ENCODE measurements around the gene WDR6. TPM values are rescaled to one million over a fixed set of nuclear protein-coding genes. Genes with fewer than 3 reads are reported as not detected.

WDR6 gene
- total and polyA plus RNA-seq, 4 experiments from 2014 or later, result 105 to 295 (median 215) TPM

- H3K27me3 ChIP-seq (ENCODE audit: insufficient read depth, low read length), result no peaks in the 10 kb centered on the region
- H3K27me3 Mint-ChIP-seq, result no peaks in the 10 kb centered on the region
- H3K36me3 ChIP-seq (ENCODE audit: insufficient read depth, low read length), result peaks cover 2% of the 10 kb centered on the region
- peaks cover 3 to 31% of the 10 kb centered on the region in 2 donors for H3K36me3 Mint-ChIP-seq
- peak overlapping the region; percentile 62 to 95 (median 85) for H3K4me3 Mint-ChIP-seq
- CTCF ChIA-PET (ENCODE audit: partially characterized antibody), result interaction anchor here (0.8 to 9.0 kb wide), 7 partner anchors 9 to 232 kb away, joined by 3 to 216 read pairs (median 6); partner anchors contain the start of genes DALRD3, NDUFAF3, QRICH1 and WDR6
- peaks cover 45% of the 10 kb centered on the region for H3K4me1 ChIP-seq (ENCODE audit: insufficient read depth, low read length)
- POLR2A ChIA-PET (ENCODE audit: partially characterized antibody), result interaction anchor here (0.9 to 15.0 kb wide), 6 partner anchors 7 to 129 kb away, joined by 3 to 377 read pairs (median 9); partner anchors contain the start of genes DALRD3, IMPDH2, NDUFAF3 and QRICH1
- intact Hi-C loops (cut with micrococcal nuclease), result no loop called here
- peaks cover 0 to 2% (median 0%) of the 10 kb centered on the region in 8 donors for H3K9me3 Mint-ChIP-seq
- peaks cover 29 to 60% (median 44%) of the 10 kb centered on the region in 4 donors for H3K4me1 Mint-ChIP-seq
- peak overlapping the region; percentile 68 to 94 (median 82) for H3K27ac Mint-ChIP-seq
- no peak overlapping the region for H3K4me3 ChIP-seq (ENCODE audit: low read length in 2 of 2)
- H3K27ac ChIP-seq (ENCODE audit: low read depth, low read length), result peak overlapping the region; percentile 65
- DNase-seq, result no peak
- H3K9me3 ChIP-seq (ENCODE audit: control insufficient read depth in 1 of 2, low read length in 2 of 2), result no peaks in the 10 kb centered on the region
Observed at GRCh38 chr3:48991851-48992545, 15.2 kb upstream of the WDR6 start.

GRCh38 chr3:48993834-48994233, 13.4 kb upstream of the WDR6 start:
- Mint-ChIP-seq H3K27me3 (no peaks in the 10 kb centered on the region), H3K4me1 (peaks cover 24 to 52% (median 37%) of the 10 kb centered on the region in 4 donors), H3K4me3 (no peak overlapping the region), H3K9me3 (peaks cover 0 to 2% (median 0%) of the 10 kb centered on the region in 8 donors), H3K36me3 (peaks cover 3 to 29% of the 10 kb centered on the region in 2 donors), H3K27ac (peak overlapping the region in 2 of 7 donors; percentile 44 to 60)
- intact Hi-C loops (cut with micrococcal nuclease), result no loop called here
- Histone ChIP-seq H3K27me3 (ENCODE audit: insufficient read depth, low read length) (no peaks in the 10 kb centered on the region), H3K4me3 (ENCODE audit: low read length in 2 of 2) (no peak overlapping the region), H3K4me1 (ENCODE audit: insufficient read depth, low read length) (peaks cover 34% of the 10 kb centered on the region), H3K27ac (ENCODE audit: low read depth, low read length) (no peak overlapping the region), H3K36me3 (ENCODE audit: insufficient read depth, low read length) (peaks cover 4% of the 10 kb centered on the region), H3K9me3 (ENCODE audit: control insufficient read depth in 1 of 2, low read length in 2 of 2) (no peaks in the 10 kb centered on the region)
- no peak for DNase-seq
- POLR2A ChIA-PET (ENCODE audit: partially characterized antibody), result interaction anchor here (9.2 to 15.0 kb wide), 2 partner anchors 13 to 27 kb away, joined by 191 to 377 read pairs; partner anchors contain the start of genes DALRD3, IMPDH2, NDUFAF3 and WDR6
- CTCF ChIA-PET (ENCODE audit: partially characterized antibody), result interaction anchor here (3.7 kb wide), 1 partner anchor 14 kb away, joined by 13 read pairs; the partner anchor contains the start of gene WDR6

DNA sequence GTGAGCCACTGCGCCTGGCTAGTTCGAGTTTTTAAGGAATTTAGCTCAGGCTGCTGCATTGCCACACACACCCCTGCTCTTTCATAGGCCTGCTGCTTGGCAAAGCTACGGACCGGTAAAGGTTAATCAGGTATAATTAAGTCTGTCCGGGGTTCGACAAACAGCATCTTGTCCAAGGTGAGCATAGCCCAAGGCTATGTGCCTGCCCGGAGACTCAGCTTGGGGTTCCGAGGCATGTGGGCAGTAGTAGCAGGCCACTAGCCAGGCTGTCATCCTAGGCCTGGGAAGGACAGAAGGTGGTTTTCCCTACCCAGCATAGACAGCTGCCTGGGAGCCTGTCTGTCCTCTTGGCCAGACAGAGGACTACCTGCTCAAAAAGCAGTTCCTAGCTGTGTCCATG, 10.6 kb upstream of the WDR6 start:
- CTCF ChIA-PET (ENCODE audit: partially characterized antibody), result interaction anchor here (0.7 to 4.1 kb wide), 4 partner anchors 9 to 209 kb away, joined by 3 to 14 read pairs (median 10); partner anchors contain the start of genes NDUFAF3 and WDR6
- intact Hi-C loops (cut with micrococcal nuclease), result no loop called here
- Histone ChIP-seq H3K4me3 (ENCODE audit: low read length in 2 of 2) (no peak overlapping the region), H3K9me3 (ENCODE audit: control insufficient read depth in 1 of 2, low read length in 2 of 2) (no peaks in the 10 kb centered on the region), H3K4me1 (ENCODE audit: insufficient read depth, low read length) (peaks cover 16% of the 10 kb centered on the region), H3K27me3 (ENCODE audit: insufficient read depth, low read length) (no peaks in the 10 kb centered on the region), H3K27ac (ENCODE audit: low read depth, low read length) (no peak overlapping the region), H3K36me3 (ENCODE audit: insufficient read depth, low read length) (peaks cover 4% of the 10 kb centered on the region)
- Mint-ChIP-seq H3K36me3 (peaks cover 3 to 24% of the 10 kb centered on the region in 2 donors), H3K4me1 (peaks cover 11 to 29% (median 20%) of the 10 kb centered on the region in 4 donors), H3K4me3 (no peak overlapping the region), H3K27me3 (no peaks in the 10 kb centered on the region), H3K27ac (no peak overlapping the region), H3K9me3 (peaks cover 0 to 2% (median 0%) of the 10 kb centered on the region in 8 donors)
- POLR2A ChIA-PET (ENCODE audit: partially characterized antibody), result interaction anchor here (1.1 to 15.0 kb wide), 4 partner anchors 9 to 97 kb away, joined by 3 to 377 read pairs (median 9); partner anchors contain the start of genes DALRD3, IMPDH2, NDUFAF3 and QRICH1
- DNase-seq, result no peak

- no peak overlapping the region for H3K4me3 Mint-ChIP-seq
- ChIA-PET POLR2A (ENCODE audit: partially characterized antibody) (interaction anchor here (1.1 to 15.0 kb wide), 5 partner anchors 8 to 97 kb away, joined by 3 to 377 read pairs (median 8); partner anchors contain the start of genes DALRD3, IMPDH2, NDUFAF3 and QRICH1), CTCF (ENCODE audit: partially characterized antibody) (interaction anchor here (1.7 to 4.1 kb wide), 3 partner anchors 9 to 25 kb away, joined by 6 to 14 read pairs (median 13); partner anchors contain the start of genes NDUFAF3 and WDR6)
- Histone ChIP-seq H3K9me3 (ENCODE audit: control insufficient read depth in 1 of 2, low read length in 2 of 2) (no peaks in the 10 kb centered on the region), H3K36me3 (ENCODE audit: insufficient read depth, low read length) (peaks cover 4% of the 10 kb centered on the region), H3K27me3 (ENCODE audit: insufficient read depth, low read length) (no peaks in the 10 kb centered on the region), H3K4me3 (ENCODE audit: low read length in 2 of 2) (no peak overlapping the region), H3K4me1 (ENCODE audit: insufficient read depth, low read length) (peaks cover 11% of the 10 kb centered on the region), H3K27ac (ENCODE audit: low read depth, low read length) (no peak overlapping the region)
- peaks cover 0 to 2% (median 0%) of the 10 kb centered on the region in 8 donors for H3K9me3 Mint-ChIP-seq
- H3K27ac Mint-ChIP-seq, result peak overlapping the region in 1 of 7 donors; percentile 9
- H3K36me3 Mint-ChIP-seq, result peaks cover 3 to 19% of the 10 kb centered on the region in 2 donors
- no peak for DNase-seq
- intact Hi-C loops (cut with micrococcal nuclease), result no loop called here
- H3K4me1 Mint-ChIP-seq, result peaks cover 6 to 24% (median 15%) of the 10 kb centered on the region in 4 donors
- no peaks in the 10 kb centered on the region for H3K27me3 Mint-ChIP-seq
Observed at GRCh38 chr3:48997102-48997635, 10.0 kb upstream of the WDR6 start.

DNA sequence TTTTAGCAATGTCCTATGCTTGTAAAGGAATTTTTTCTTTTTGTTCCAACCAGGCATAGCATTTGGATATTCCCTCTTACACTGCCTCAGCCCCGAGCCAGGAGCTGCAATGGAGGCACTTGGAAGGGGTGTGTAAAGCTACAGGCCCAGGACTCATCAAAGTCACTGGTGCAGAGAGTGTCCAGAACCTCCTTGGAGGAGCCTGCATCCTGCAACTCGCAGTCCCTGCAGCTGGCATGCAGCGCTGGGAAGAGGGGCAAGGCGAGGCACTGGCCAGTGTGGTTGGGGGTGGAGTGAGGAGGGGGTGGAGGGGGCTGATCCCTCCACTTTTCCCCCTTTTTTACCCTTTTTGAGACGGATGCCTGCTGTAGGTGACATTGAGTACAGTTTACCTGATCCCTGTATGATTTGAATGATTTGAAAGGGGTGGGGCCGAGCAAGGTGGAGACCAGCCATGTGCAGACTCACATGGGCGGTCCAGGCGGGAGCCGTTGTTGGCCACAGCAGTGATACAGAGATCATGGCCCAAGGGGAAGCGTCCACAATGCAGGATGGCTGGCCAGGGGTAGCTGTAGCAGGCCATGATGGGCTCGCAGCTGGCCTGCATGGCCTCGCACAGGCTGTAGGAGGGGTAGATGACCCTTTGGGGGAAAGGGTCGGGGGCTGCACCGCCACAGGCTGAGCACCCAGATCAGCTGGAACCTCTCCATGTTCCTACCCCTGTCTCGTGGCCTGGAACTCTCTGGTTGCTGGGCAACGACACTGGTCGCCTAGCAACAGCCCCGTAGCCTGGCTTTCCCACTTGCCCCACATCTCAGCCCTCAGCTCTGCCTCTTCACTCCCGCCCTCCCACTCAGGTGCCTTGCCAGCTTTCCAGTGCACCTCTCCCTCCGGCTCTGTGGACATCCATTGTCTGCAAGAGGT, 9.2 kb upstream of the WDR6 start:
- no peak overlapping the region for H3K4me3 Mint-ChIP-seq
- POLR2A ChIA-PET (ENCODE audit: partially characterized antibody), result interaction anchor here (0.6 to 15.0 kb wide), 5 partner anchors 9 to 105 kb away, joined by 3 to 377 read pairs (median 8); partner anchors contain the start of genes DALRD3, IMPDH2, NDUFAF3 and WDR6
- peaks cover 0 to 2% (median 0%) of the 10 kb centered on the region in 8 donors for H3K9me3 Mint-ChIP-seq
- H3K9me3 ChIP-seq (ENCODE audit: control insufficient read depth in 1 of 2, low read length in 2 of 2), result no peaks in the 10 kb centered on the region
- no peak overlapping the region for H3K27ac ChIP-seq (ENCODE audit: low read depth, low read length)
- peak overlapping the region in 2 of 7 donors; percentile 9 to 56 for H3K27ac Mint-ChIP-seq
- peaks cover 9% of the 10 kb centered on the region for H3K4me1 ChIP-seq (ENCODE audit: insufficient read depth, low read length)
- no peak for DNase-seq
- intact Hi-C loops (cut with micrococcal nuclease), result no loop called here
- H3K27me3 ChIP-seq (ENCODE audit: insufficient read depth, low read length), result no peaks in the 10 kb centered on the region
- peaks cover 6 to 23% (median 15%) of the 10 kb centered on the region in 4 donors for H3K4me1 Mint-ChIP-seq
- CTCF ChIA-PET (ENCODE audit: partially characterized antibody), result interaction anchor here (4.1 kb wide), 1 partner anchor 10 kb away, joined by 14 read pairs; no protein-coding TSS in a partner anchor
- peaks cover 3 to 19% of the 10 kb centered on the region in 2 donors for H3K36me3 Mint-ChIP-seq
- no peak overlapping the region for H3K4me3 ChIP-seq (ENCODE audit: low read length in 2 of 2)
- no peaks in the 10 kb centered on the region for H3K27me3 Mint-ChIP-seq
- H3K36me3 ChIP-seq (ENCODE audit: insufficient read depth, low read length), result peaks cover 4% of the 10 kb centered on the region

DNA sequence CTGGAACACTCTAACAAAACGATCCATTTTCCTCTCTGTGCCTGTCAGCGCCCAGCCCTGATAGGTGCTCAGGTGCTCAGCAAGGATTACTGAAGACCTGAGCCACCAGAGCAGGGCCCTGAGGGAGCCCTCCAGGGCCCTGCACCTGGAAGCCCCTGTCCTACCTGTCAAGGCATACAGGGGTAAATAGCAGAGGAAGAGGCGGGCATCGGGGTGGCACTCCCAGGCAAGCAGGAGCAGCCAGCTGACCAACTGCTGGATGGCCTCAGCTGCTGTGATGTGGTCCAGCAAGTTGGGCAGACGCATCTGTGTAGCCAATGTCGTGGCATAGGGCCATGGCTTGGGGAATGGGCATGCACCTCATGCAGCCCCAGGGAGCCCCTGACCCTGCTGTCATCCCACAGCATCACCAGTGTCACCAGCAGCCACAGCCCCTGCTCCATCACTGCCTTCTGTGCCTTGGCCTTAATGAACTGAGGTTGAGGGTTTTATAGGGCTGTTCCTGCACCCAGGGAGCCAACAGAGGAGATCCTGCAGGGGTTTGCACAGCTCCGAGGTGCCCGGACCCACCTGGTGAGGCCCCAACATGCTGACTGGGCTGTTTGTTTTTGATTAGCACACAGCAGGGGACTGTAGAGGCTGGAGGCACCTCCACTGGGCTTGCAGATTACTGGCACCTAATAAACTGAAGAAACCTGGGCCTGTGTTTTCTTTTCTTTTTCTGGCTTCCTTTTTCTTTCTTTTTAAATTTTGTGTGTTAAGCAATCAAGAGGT, 7.9 kb upstream of the WDR6 start:
- no peak overlapping the region for H3K4me3 Mint-ChIP-seq
- no peak overlapping the region for H3K27ac ChIP-seq (ENCODE audit: low read depth, low read length)
- H3K36me3 ChIP-seq (ENCODE audit: insufficient read depth, low read length), result peaks cover 4% of the 10 kb centered on the region
- H3K4me1 ChIP-seq (ENCODE audit: insufficient read depth, low read length), result no peaks in the 10 kb centered on the region
- no peak overlapping the region for H3K4me3 ChIP-seq (ENCODE audit: low read length in 2 of 2)
- intact Hi-C loops (cut with micrococcal nuclease), result no loop called here
- H3K27me3 Mint-ChIP-seq, result no peaks in the 10 kb centered on the region
- peaks cover 0 to 2% (median 0%) of the 10 kb centered on the region in 8 donors for H3K9me3 Mint-ChIP-seq
- peaks cover 3 to 10% (median 6%) of the 10 kb centered on the region in 4 donors for H3K4me1 Mint-ChIP-seq
- H3K27ac Mint-ChIP-seq, result peak overlapping the region in 5 of 7 donors; percentile 8 to 84 (median 78)
- no peaks in the 10 kb centered on the region for H3K27me3 ChIP-seq (ENCODE audit: insufficient read depth, low read length)
- ChIA-PET POLR2A (ENCODE audit: partially characterized antibody) (interaction anchor here (1.1 to 2.0 kb wide), 2 partner anchors 8 to 10 kb away, joined by 3 to 4 read pairs; no protein-coding TSS in a partner anchor), CTCF (ENCODE audit: partially characterized antibody) (interaction anchor here (4.1 kb wide), 1 partner anchor 11 kb away, joined by 14 read pairs; no protein-coding TSS in a partner anchor)
- H3K9me3 ChIP-seq (ENCODE audit: control insufficient read depth in 1 of 2, low read length in 2 of 2), result no peaks in the 10 kb centered on the region
- no peak for DNase-seq
- H3K36me3 Mint-ChIP-seq, result peaks cover 3 to 13% of the 10 kb centered on the region in 2 donors
